Measurements from ENCODE around the gene IKZF1.

IKZF1 gene

GRCh38 chr7:50400114-50400513 lies 95.6 kb downstream of the IKZF1 start:
- DNase-seq, result no peak
- H3K27ac Mint-ChIP-seq, result no peak overlapping the region
- H3K27me3 Mint-ChIP-seq, result no peaks in the 10 kb centered on the region

GRCh38 chr7:50404392-50404791 lies 99.9 kb downstream of the IKZF1 start:
- peak overlapping the region in 1 of 2 donors; percentile 3 for H3K27ac Mint-ChIP-seq
- DNase-seq (no peak), ATAC-seq (no peak)
- no peaks in the 10 kb centered on the region for H3K27me3 Mint-ChIP-seq
- no peaks in the 10 kb centered on the region for H3K9me3 Mint-ChIP-seq
- H3K4me3 Mint-ChIP-seq, result no peak overlapping the region
- H3K4me1 Mint-ChIP-seq, result peaks cover 98% of the 10 kb centered on the region

More at GRCh38 chr7:50400114-50400513, 95.6 kb downstream of the IKZF1 start:
- no peak overlapping the region for H3K4me3 Mint-ChIP-seq
- no peaks in the 10 kb centered on the region for H3K9me3 Mint-ChIP-seq
- no peak for ATAC-seq
- peaks cover 89% of the 10 kb centered on the region for H3K4me1 Mint-ChIP-seq

GRCh38 chr7:50405221-50405620 lies 100.7 kb downstream of the IKZF1 start:
- H3K4me3 Mint-ChIP-seq, result no peak overlapping the region
- no peak for DNase-seq
- H3K27ac Mint-ChIP-seq, result peak overlapping the region; percentile 42 to 96
- H3K27me3 Mint-ChIP-seq, result no peaks in the 10 kb centered on the region
- H3K9me3 Mint-ChIP-seq, result no peaks in the 10 kb centered on the region
- H3K4me1 Mint-ChIP-seq, result peaks cover 98% of the 10 kb centered on the region
- no peak for ATAC-seq

GRCh38 chr7:50406935-50407334 lies 102.4 kb downstream of the IKZF1 start:
- peaks cover 98% of the 10 kb centered on the region for H3K4me1 Mint-ChIP-seq
- H3K27ac Mint-ChIP-seq, result peak overlapping the region; percentile 37 to 45
- ATAC-seq (peak; percentile 41), DNase-seq (no peak)
- peak overlapping the region; percentile 16 to 18 for H3K4me3 Mint-ChIP-seq
- no peaks in the 10 kb centered on the region for H3K9me3 Mint-ChIP-seq
- H3K27me3 Mint-ChIP-seq, result no peaks in the 10 kb centered on the region

- Mint-ChIP-seq H3K9me3 (no peaks in the 10 kb centered on the region), H3K4me3 (peak overlapping the region; percentile 65 to 80), H3K27me3 (no peaks in the 10 kb centered on the region)
Measured at GRCh38 chr7:50409856-50410745, 105.6 kb downstream of the IKZF1 start.

GRCh38 chr7:50411332-50411731 lies 106.8 kb downstream of the IKZF1 start:
- no peak for DNase-seq
- Mint-ChIP-seq H3K27ac (peak overlapping the region; percentile 69 to 77), H3K9me3 (no peaks in the 10 kb centered on the region), H3K4me3 (peak overlapping the region; percentile 65 to 80), H3K4me1 (peaks cover 77% of the 10 kb centered on the region), H3K27me3 (no peaks in the 10 kb centered on the region)
- ATAC-seq, result peak; percentile 5

More at GRCh38 chr7:50409856-50410745, 105.6 kb downstream of the IKZF1 start:
- Mint-ChIP-seq H3K27ac (peak overlapping the region; percentile 86 to 94), H3K4me1 (peaks cover 77% of the 10 kb centered on the region)
- ATAC-seq, result peak; percentile 76
- peak; percentile 19 to 60 for DNase-seq

GRCh38 chr7:50412973-50413372 lies 108.5 kb downstream of the IKZF1 start:
- Mint-ChIP-seq H3K27me3 (no peaks in the 10 kb centered on the region), H3K27ac (peak overlapping the region in 1 of 2 donors; percentile 36), H3K9me3 (no peaks in the 10 kb centered on the region), H3K4me1 (peaks cover 77% of the 10 kb centered on the region), H3K4me3 (no peak overlapping the region)
- DNase-seq, result no peak
- no peak for ATAC-seq

GRCh38 chr7:50413561-50413960 lies 109.0 kb downstream of the IKZF1 start:
- Mint-ChIP-seq H3K9me3 (no peaks in the 10 kb centered on the region), H3K4me1 (peaks cover 77% of the 10 kb centered on the region), H3K27me3 (no peaks in the 10 kb centered on the region), H3K27ac (no peak overlapping the region), H3K4me3 (no peak overlapping the region)
- ATAC-seq (no peak), DNase-seq (no peak)

GRCh38 chr7:50415844-50416364 lies 111.4 kb downstream of the IKZF1 start:
- H3K4me3 Mint-ChIP-seq, result peak overlapping the region; percentile 69 to 78
- peaks cover 56% of the 10 kb centered on the region for H3K4me1 Mint-ChIP-seq
- H3K27ac Mint-ChIP-seq, result peak overlapping the region in 1 of 2 donors; percentile 65
- H3K9me3 Mint-ChIP-seq, result no peaks in the 10 kb centered on the region
- DNase-seq (no peak), ATAC-seq (peak; percentile 22)
- no peaks in the 10 kb centered on the region for H3K27me3 Mint-ChIP-seq

- Mint-ChIP-seq H3K27ac (peak overlapping the region; percentile 82 to 95), H3K4me3 (peak overlapping the region; percentile 69 to 78), H3K4me1 (peaks cover 49% of the 10 kb centered on the region), H3K27me3 (no peaks in the 10 kb centered on the region), H3K9me3 (no peaks in the 10 kb centered on the region)
- ATAC-seq (no peak), DNase-seq (no peak)
Measured at GRCh38 chr7:50416527-50417182, 112.1 kb downstream of the IKZF1 start.

GRCh38 chr7:50418086-50418515 lies 113.6 kb downstream of the IKZF1 start:
- Mint-ChIP-seq H3K27ac (no peak overlapping the region), H3K27me3 (no peaks in the 10 kb centered on the region), H3K4me3 (no peak overlapping the region), H3K9me3 (no peaks in the 10 kb centered on the region), H3K4me1 (peaks cover 38% of the 10 kb centered on the region)
- DNase-seq (peak; percentile 56 to 71), ATAC-seq (peak; percentile 91)

- H3K9me3 Mint-ChIP-seq, result no peaks in the 10 kb centered on the region
- H3K27ac Mint-ChIP-seq, result no peak overlapping the region
- H3K4me3 Mint-ChIP-seq, result no peak overlapping the region
- DNase-seq (no peak), ATAC-seq (peak; percentile 3)
- peaks cover 38% of the 10 kb centered on the region for H3K4me1 Mint-ChIP-seq
- H3K27me3 Mint-ChIP-seq, result no peaks in the 10 kb centered on the region
Measured at GRCh38 chr7:50418526-50419290, 114.2 kb downstream of the IKZF1 start.

- ATAC-seq, result no peak
- peaks cover 28% of the 10 kb centered on the region for H3K4me1 Mint-ChIP-seq
- H3K27me3 Mint-ChIP-seq, result no peaks in the 10 kb centered on the region
- H3K4me3 Mint-ChIP-seq, result no peak overlapping the region
- no peak overlapping the region for H3K27ac Mint-ChIP-seq
- no peaks in the 10 kb centered on the region for H3K9me3 Mint-ChIP-seq
- no peak for DNase-seq
Measured at GRCh38 chr7:50421043-50421442, 116.5 kb downstream of the IKZF1 start.

GRCh38 chr7:50422858-50423257 lies 118.3 kb downstream of the IKZF1 start:
- no peak for ATAC-seq
- Mint-ChIP-seq H3K27ac (peak overlapping the region in 1 of 2 donors; percentile 11), H3K4me3 (no peak overlapping the region), H3K27me3 (no peaks in the 10 kb centered on the region), H3K9me3 (no peaks in the 10 kb centered on the region), H3K4me1 (peaks cover 10% of the 10 kb centered on the region)
- no peak for DNase-seq

- no peak overlapping the region for H3K4me3 Mint-ChIP-seq
- DNase-seq (no peak), ATAC-seq (no peak)
- peaks cover under 1% of the 10 kb centered on the region for H3K4me1 Mint-ChIP-seq
- no peaks in the 10 kb centered on the region for H3K9me3 Mint-ChIP-seq
- H3K27ac Mint-ChIP-seq, result no peak overlapping the region
- H3K27me3 Mint-ChIP-seq, result no peaks in the 10 kb centered on the region
Measured at GRCh38 chr7:50423860-50424259, 119.3 kb downstream of the IKZF1 start.

All from stimulated activated naive CD8-positive, alpha-beta T cell treated with anti-CD3 and anti-CD28 coated beads, Interleukin-15, amount 100 ng/mL, for 72 hours (primary cell).